Muscle of back (tissue), 11 donors: ENCODE results near the gene PCNX3. TPM values are rescaled to one million over a fixed set of nuclear protein-coding genes. Genes with fewer than 3 reads are reported as not detected.
"Not testable (repeated sequence)": the region's sequence is repeated elsewhere in the genome, so short reads cannot be mapped to it uniquely, and the experiment has no call there.

Experiments used
- DNase-seq, 3 donors: peaks; one replicate each; pipeline versions ENCODE4 v3.0.0 to v3.0.0-alpha.2; 2013
- polyA plus RNA-seq, 10 donors: library from polyadenylated mRNA; unstranded; fragments of 120-200 nt; gene quantifications; one replicate each; pipeline ENCODE4 v1.2.1, GENCODE V29; 2013; ENCODE audit not compliant: insufficient read length in 10 of 10

Gene PCNX3
- polyA plus RNA-seq, 10 donors: 12.6 to 23.6 (median 17.5) TPM

- no peak for DNase-seq
Measured at GRCh38 chr11:65653229-65654225, 38.0 kb downstream of the PCNX3 start.

GRCh38 chr11:65654375-65655349 lies 39.1 kb downstream of the PCNX3 start:
- DNase-seq: no peak

GRCh38 chr11:65655570-65656332 lies 40.2 kb downstream of the PCNX3 start:
- DNase-seq: no peak

- DNase-seq: no peak
Measured at GRCh38 chr11:65657426-65657825, 41.9 kb downstream of the PCNX3 start.

GRCh38 chr11:65658174-65659021 lies 42.8 kb downstream of the PCNX3 start:
- DNase-seq: no peak

- DNase-seq: no peak
Measured at GRCh38 chr11:65660038-65660437, 44.5 kb downstream of the PCNX3 start.

- not testable (repeated sequence) for DNase-seq
Measured at GRCh38 chr11:65660908-65661307, 45.3 kb downstream of the PCNX3 start.

GRCh38 chr11:65661599-65662246 lies 46.1 kb downstream of the PCNX3 start:
- DNase-seq: no peak

- DNase-seq: no peak
Measured at GRCh38 chr11:65662247-65662798, 46.7 kb downstream of the PCNX3 start.

- DNase-seq: peak; percentile 96 to 99 (median 97)
Measured at GRCh38 chr11:65662799-65663638, 47.4 kb downstream of the PCNX3 start, which contains the start of gene RELA. Gene RELA, minus strand, starts transcription at chr11:65662916. Its CDS starts 84 bp downstream, at chr11:65662832.

- peak; percentile 65 to 92 (median 80) for DNase-seq
Measured at GRCh38 chr11:65663639-65664200, 48.1 kb downstream of the PCNX3 start.

GRCh38 chr11:65672180-65672860 lies 56.7 kb downstream of the PCNX3 start:
- DNase-seq: no peak

GRCh38 chr11:65672982-65673381 lies 57.4 kb downstream of the PCNX3 start:
- no peak for DNase-seq

GRCh38 chr11:65680192-65680743 lies 64.7 kb downstream of the PCNX3 start:
- DNase-seq: no peak

GRCh38 chr11:65683480-65683879 lies 67.9 kb downstream of the PCNX3 start:
- DNase-seq: not testable (repeated sequence)

- DNase-seq: no peak
Measured at GRCh38 chr11:65685981-65686380, 70.4 kb downstream of the PCNX3 start.
